Activated CD8-positive, alpha-beta T cell treated with anti-CD3 and anti-CD28 coated beads for 36 hours (primary cell): ENCODE measurements around the gene SCAF1. TPM values are rescaled to one million over a fixed set of nuclear protein-coding genes. Genes with fewer than 3 reads are reported as not detected.

Experiments used
- ATAC-seq: fragments of 200-7000 bp; cut with Tn5 transposase; one replicate; pipeline ENCODE4 v1.10.0; 2021; ENCODE audit warnings: mild to moderate bottlenecking, moderate library complexity
- CTCF ChIA-PET: fragments of 350-600 bp; sonication (Branson Sonifier 250); formaldehyde crosslinking; loops from one replicate; lab custom pipeline; 2021; ENCODE audit warnings: antibody characterized with exemption; lab: Charles Lee
- POLR2A ChIA-PET: fragments of 350-600 bp; sonication (Branson Sonifier 250); formaldehyde crosslinking; loops from one replicate; lab custom pipeline; 2021; ENCODE audit warnings: antibody characterized with exemption; lab: Charles Lee
- DNase-seq: peaks from one replicate; pipeline ENCODE4 v3.0.0-alpha.2; 2020
- H3K27ac Mint-ChIP-seq: one replicate; pipeline ENCODE4 v1.8.0; 2021; ENCODE audit warnings: mild to moderate bottlenecking, mixed read lengths
- H3K27me3 Mint-ChIP-seq: one replicate; pipeline ENCODE4 v1.8.0; 2021; ENCODE audit warnings: mixed read lengths
- H3K36me3 Mint-ChIP-seq: one replicate; pipeline ENCODE4 v1.8.0; 2021; ENCODE audit warnings: low read depth, mixed read lengths
- H3K4me1 Mint-ChIP-seq: one replicate; pipeline ENCODE4 v1.8.0; 2021; ENCODE audit warnings: low read depth, mixed read lengths
- H3K4me3 Mint-ChIP-seq: one replicate; pipeline ENCODE4 v1.8.0; 2021; ENCODE audit warnings: mild to moderate bottlenecking, moderate library complexity, mixed read lengths
- H3K9me3 Mint-ChIP-seq: one replicate; pipeline ENCODE4 v1.8.0; 2021; ENCODE audit warnings: mixed read lengths
- intact Hi-C: fragments of 100-400 bp; cut with micrococcal nuclease; formaldehyde crosslinking; loops from one replicate; pipeline ENCODE4 v1.10.0; 2022
- total RNA-seq, 2 experiments: library from RNA; stranded (reverse); gene quantifications; one replicate each; pipeline ENCODE4 v1.2.3, GENCODE V29; 2021
- TF ChIP-seq, protein P1 (sequence below): fragments of 200-600 bp; IDR thresholded peaks from one replicate; pipeline ENCODE4 v1.8.0; 2022; ENCODE audit warnings: antibody characterized with exemption, mild to moderate bottlenecking

SCAF1 gene
- total RNA-seq, 2 experiments from 2014 or later, result 54.5 to 57.2 TPM

DNA sequence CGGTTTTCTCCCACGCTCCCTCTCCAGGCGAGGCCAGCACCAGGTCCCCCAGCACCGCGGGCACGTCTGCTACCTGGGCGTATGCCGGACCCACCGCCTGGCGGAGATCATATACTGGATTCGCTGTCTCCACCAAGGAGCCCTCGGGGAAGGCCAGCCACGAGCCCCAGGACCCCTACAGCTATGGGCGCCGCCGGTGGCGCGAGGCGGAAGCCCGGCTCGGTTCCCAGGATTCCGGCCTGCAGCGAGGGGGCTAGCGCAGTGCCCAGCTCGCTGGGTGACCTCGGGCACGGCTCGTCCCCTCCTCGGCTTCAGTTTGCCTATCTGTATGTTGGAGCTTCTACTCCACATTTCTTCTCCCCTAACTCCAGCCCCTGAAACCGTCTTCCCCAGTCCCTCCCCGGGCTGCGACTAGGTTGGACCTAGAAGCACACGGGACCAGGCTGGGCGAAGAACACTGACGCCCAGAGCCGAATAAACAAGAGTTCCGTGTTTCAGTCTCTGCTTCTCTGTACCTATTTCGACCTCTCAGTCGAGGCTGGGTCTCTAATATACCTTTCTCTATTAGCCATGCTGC lies 48.2 kb downstream of the SCAF1 start:
- no peaks in the 10 kb centered on the region for H3K9me3 Mint-ChIP-seq
- ATAC-seq (no peak), DNase-seq (no peak)
- H3K27me3 Mint-ChIP-seq, result peaks cover 14% of the 10 kb centered on the region
- peaks cover 31% of the 10 kb centered on the region for H3K36me3 Mint-ChIP-seq
- POLR2A ChIA-PET, result interaction anchor here (0.7 to 4.0 kb wide), 6 partner anchors 12 to 104 kb away, joined by 3 to 23 read pairs (median 4); partner anchors contain the start of gene PRMT1
- H3K4me1 Mint-ChIP-seq, result peaks cover 26% of the 10 kb centered on the region
- CTCF ChIA-PET, result interaction anchor here (1.4 to 4.6 kb wide), 3 partner anchors 9 to 18 kb away, joined by 4 to 19 read pairs (median 5); no protein-coding TSS in a partner anchor
- intact Hi-C loops, result no loop called here
- TF ChIP-seq, protein P1, sequence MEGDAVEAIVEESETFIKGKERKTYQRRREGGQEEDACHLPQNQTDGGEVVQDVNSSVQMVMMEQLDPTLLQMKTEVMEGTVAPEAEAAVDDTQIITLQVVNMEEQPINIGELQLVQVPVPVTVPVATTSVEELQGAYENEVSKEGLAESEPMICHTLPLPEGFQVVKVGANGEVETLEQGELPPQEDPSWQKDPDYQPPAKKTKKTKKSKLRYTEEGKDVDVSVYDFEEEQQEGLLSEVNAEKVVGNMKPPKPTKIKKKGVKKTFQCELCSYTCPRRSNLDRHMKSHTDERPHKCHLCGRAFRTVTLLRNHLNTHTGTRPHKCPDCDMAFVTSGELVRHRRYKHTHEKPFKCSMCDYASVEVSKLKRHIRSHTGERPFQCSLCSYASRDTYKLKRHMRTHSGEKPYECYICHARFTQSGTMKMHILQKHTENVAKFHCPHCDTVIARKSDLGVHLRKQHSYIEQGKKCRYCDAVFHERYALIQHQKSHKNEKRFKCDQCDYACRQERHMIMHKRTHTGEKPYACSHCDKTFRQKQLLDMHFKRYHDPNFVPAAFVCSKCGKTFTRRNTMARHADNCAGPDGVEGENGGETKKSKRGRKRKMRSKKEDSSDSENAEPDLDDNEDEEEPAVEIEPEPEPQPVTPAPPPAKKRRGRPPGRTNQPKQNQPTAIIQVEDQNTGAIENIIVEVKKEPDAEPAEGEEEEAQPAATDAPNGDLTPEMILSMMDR, result peak; percentile 31
- no peak overlapping the region for H3K4me3 Mint-ChIP-seq
- no peak overlapping the region for H3K27ac Mint-ChIP-seq

DNA sequence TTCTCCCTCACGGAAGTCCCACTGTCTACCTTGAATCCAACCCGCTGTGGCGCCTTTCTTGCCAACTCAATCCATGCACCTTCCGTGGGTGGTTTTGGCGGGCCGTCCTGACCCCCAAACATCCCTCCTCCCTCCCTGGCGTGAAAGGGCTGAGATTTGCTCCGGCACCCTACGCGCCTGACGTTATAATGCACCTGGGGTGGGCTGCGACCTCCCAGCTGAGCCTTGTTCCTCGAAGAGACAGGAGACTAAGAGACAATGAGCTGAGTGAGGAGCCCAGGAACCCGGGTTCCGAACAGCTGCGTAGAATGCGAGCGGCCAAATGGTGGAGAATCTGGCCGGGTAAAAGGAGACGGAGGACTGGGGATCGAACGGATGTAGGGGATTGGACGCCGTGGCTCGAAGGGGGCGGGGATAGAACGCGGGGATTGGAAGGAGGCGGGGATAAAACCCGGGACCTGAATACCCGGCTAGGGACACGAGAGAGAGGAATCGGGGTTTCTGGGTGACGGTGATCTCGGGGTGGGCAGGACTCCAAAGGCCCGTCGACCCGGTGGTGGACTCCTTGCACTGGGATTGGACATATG lies 48.7 kb downstream of the SCAF1 start, which contains the start of gene CPT1C:
Gene CPT1C (plus strand): TSS at position 461 of the 587 bp plus-strand sequence. CDS start 1,137 bp downstream, outside the sequence.
- POLR2A ChIA-PET, result interaction anchor here (0.7 to 4.0 kb wide), 5 partner anchors 12 to 104 kb away, joined by 3 to 23 read pairs (median 4); partner anchors contain the start of gene PRMT1

DNA sequence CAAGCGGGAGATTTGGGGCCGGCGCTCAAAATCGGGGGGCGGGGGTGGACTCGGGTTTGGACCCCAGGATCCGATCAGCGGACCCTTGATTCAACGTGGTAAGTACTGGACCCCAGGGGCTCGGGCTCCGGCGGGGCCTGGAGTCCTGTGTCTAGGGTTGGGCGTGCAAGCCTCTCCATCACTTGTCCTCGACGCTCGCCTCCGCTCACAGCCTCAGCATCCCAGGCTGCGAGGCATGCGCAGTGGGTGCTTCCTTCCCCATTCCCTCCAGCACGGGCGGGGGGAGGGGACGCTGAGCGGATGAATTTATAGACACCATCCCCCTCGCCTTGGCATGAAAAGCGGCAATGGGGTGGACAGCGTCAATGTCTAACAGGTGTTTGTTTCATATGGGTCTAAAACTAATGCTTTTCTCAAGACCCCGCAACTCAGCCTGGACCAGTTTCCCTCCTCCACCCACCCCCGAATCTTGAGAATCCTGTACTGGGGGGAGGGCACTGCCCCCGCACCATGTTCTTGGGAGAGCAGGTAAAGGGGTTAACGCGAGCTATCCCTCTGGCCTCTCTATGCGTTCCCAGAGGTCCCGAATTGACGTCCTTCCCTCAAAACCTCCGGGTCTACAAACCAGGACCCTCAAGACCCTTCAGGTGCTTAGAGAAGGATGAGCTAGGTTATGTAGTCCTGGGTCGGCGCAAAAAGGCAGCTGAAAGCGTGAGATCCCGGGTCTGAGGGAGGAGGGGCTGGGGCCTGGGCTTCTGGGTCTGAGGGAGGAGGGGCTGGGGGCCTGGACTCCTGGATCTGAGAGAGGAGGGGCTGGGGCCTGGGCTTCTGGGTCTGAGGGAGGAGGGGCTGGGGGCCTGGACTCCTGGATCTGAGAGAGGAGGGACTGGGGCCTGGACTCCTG lies 49.5 kb downstream of the SCAF1 start:
- peak; percentile 44 for DNase-seq
- Mint-ChIP-seq H3K9me3 (no peaks in the 10 kb centered on the region), H3K27ac (no peak overlapping the region), H3K27me3 (peaks cover 14% of the 10 kb centered on the region), H3K36me3 (peaks cover 24% of the 10 kb centered on the region), H3K4me1 (peaks cover 26% of the 10 kb centered on the region), H3K4me3 (peak overlapping the region; percentile 60)
- ChIA-PET CTCF (interaction anchor here (4.6 kb wide), 1 partner anchor 10 kb away, joined by 19 read pairs; no protein-coding TSS in a partner anchor), POLR2A (interaction anchor here (0.9 to 4.0 kb wide), 4 partner anchors 10 to 103 kb away, joined by 3 to 23 read pairs (median 4); partner anchors contain the start of gene PRMT1)
- TF ChIP-seq, protein P1, result no peak
- peak; percentile 19 for ATAC-seq
- intact Hi-C loops, result no loop called here

More for the DNA sequence above, 48.7 kb downstream of the SCAF1 start, which contains the start of gene CPT1C:
- DNase-seq, result peak; percentile 60
- H3K27me3 Mint-ChIP-seq, result peaks cover 14% of the 10 kb centered on the region
- CTCF ChIA-PET, result interaction anchor here (1.6 to 4.6 kb wide), 2 partner anchors 10 to 12 kb away, joined by 5 to 19 read pairs; no protein-coding TSS in a partner anchor
- no peaks in the 10 kb centered on the region for H3K9me3 Mint-ChIP-seq
- no peak within 1 kb of the TSS for H3K27ac Mint-ChIP-seq
- peak; percentile 63 for ATAC-seq
- intact Hi-C loops, result no loop called here
- peaks cover 26% of the 10 kb centered on the region for H3K36me3 Mint-ChIP-seq
- peaks cover 26% of the 10 kb centered on the region for H3K4me1 Mint-ChIP-seq
- peak within 1 kb of the TSS; percentile 60 for H3K4me3 Mint-ChIP-seq
- TF ChIP-seq, protein P1, result no peak

DNA sequence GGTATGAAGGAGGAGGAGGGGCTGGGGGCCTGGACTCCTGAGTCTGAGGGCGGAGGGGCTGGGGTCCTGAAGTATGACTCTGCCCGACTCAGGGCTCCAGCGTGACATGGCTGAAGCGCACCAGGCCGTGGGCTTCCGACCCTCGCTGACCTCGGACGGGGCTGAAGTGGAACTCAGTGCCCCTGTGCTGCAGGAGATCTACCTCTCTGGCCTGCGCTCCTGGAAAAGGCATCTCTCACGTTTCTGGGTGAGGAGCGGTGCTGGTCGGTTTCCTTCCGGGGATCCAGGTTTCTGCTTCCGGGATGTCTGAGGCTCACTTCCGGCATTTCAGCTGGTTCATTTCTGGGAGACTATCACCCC lies 50.1 kb downstream of the SCAF1 start:
- intact Hi-C loops, result no loop called here
- H3K27me3 Mint-ChIP-seq, result peaks cover 14% of the 10 kb centered on the region
- ATAC-seq (no peak), DNase-seq (no peak)
- H3K9me3 Mint-ChIP-seq, result no peaks in the 10 kb centered on the region
- TF ChIP-seq, protein P1, result no peak
- peaks cover 26% of the 10 kb centered on the region for H3K4me1 Mint-ChIP-seq
- ChIA-PET CTCF (interaction anchor here (4.6 kb wide), 1 partner anchor 11 kb away, joined by 19 read pairs; no protein-coding TSS in a partner anchor), POLR2A (interaction anchor here (0.9 to 1.6 kb wide), 2 partner anchors 11 to 26 kb away, joined by 3 to 5 read pairs; no protein-coding TSS in a partner anchor)
- no peak overlapping the region for H3K27ac Mint-ChIP-seq
- peaks cover 22% of the 10 kb centered on the region for H3K36me3 Mint-ChIP-seq
- H3K4me3 Mint-ChIP-seq, result no peak overlapping the region
